ENCODE data around the gene KLK1. TPM values are rescaled to one million over a fixed set of nuclear protein-coding genes. Genes with fewer than 3 reads are reported as not detected.

KLK1 gene
- total and polyA plus RNA-seq, 4 donors, result 0.25 to 0.92 (median 0.83) TPM; not detected in 1

DNA sequence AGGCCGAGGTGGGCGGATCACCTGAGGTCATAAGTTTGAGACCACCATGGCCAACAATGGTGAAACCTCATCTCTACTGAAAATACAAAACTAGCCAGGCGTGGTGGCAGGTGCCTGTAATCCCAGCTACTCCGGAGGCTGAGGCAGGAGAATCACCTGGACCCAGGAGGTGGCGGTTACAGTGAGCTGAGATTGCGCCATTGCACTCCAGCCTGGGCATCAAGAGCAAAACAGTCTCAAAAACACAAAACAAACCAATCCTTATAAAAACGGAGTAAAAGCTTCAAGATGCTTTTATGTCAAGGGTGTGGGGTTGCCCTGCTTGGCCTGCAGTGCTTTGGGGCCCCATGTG is 26.2 kb downstream of the KLK1 start:
- H3K9ac ChIP-seq (ENCODE audit: insufficient read depth in 1 of 2, low read length in 2 of 2), result no peak overlapping the region
- no peak overlapping the region for H3K4me3 ChIP-seq
- peaks cover 4 to 33% (median 18%) of the 10 kb centered on the region in 4 donors for H3K36me3 ChIP-seq (ENCODE audit: control insufficient read depth in 4 of 4, insufficient read depth in 4 of 4, low read length in 4 of 4)
- no peak overlapping the region for H3K27ac ChIP-seq (ENCODE audit: low read depth in 1 of 2, low read length in 1 of 2)
- H3K9me3 ChIP-seq (ENCODE audit: control insufficient read depth in 4 of 4, insufficient read depth in 3 of 4, low read length in 3 of 4), result no peaks in the 10 kb centered on the region
- H3K4me1 ChIP-seq (ENCODE audit: control insufficient read depth in 5 of 5, insufficient read depth in 5 of 5, low read length in 5 of 5), result peaks cover 0 to 4% (median 0%) of the 10 kb centered on the region in 5 donors
- no peak for DNase-seq
- ATAC-seq (ENCODE audit: insufficient read depth, low FRiP score), result no peak
- WGBS, 2 donors, result 92 to 93% methylated on average over 7 of the region's 7 CpGs
- no peaks in the 10 kb centered on the region for H3K27me3 ChIP-seq (ENCODE audit: control insufficient read depth in 3 of 3, insufficient read depth in 3 of 3, low read length in 2 of 3)
- TF ChIP-seq, protein P1, sequence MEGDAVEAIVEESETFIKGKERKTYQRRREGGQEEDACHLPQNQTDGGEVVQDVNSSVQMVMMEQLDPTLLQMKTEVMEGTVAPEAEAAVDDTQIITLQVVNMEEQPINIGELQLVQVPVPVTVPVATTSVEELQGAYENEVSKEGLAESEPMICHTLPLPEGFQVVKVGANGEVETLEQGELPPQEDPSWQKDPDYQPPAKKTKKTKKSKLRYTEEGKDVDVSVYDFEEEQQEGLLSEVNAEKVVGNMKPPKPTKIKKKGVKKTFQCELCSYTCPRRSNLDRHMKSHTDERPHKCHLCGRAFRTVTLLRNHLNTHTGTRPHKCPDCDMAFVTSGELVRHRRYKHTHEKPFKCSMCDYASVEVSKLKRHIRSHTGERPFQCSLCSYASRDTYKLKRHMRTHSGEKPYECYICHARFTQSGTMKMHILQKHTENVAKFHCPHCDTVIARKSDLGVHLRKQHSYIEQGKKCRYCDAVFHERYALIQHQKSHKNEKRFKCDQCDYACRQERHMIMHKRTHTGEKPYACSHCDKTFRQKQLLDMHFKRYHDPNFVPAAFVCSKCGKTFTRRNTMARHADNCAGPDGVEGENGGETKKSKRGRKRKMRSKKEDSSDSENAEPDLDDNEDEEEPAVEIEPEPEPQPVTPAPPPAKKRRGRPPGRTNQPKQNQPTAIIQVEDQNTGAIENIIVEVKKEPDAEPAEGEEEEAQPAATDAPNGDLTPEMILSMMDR (IDR thresholded peaks at IDR 0.05; ENCODE audit: control extremely low read depth, extremely low read depth), result no peak

DNA sequence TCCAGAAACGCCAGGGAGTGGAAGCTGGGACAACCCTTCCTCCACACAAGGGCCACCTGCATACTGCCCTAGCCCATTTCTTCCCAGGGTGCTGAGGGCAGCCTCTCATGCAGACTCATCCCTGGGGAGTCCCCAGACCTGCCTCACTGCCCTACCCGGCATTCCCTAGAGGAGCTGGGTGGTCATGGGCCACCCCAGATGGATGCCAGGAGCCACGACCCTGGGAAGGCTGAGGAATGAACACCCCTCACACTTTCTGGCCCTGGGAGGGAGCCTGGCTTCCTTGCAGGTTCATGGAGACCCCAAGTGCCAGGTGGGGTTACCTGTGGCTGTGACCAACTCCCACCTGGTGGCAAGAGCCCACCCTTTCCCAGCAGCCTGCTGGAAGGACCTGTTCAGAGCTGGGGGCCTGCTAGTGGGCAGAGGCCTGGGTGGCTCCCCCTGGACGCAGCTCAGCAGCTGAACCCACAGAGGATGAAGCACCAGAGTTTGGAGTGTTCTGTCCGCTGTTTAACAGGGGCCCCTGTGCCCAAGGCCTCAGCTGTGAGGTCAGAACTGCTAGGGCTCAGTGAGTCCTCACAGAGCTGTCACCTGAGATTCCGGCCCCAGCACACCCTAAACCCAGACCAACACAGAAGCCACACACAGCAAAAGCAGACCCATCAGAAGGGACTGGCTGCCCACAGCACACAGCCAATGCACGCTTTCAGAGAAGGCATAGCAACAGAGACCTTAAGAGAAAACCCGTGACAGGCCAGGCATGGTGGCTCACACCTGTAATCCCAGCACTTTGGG is 26.8 kb downstream of the KLK1 start:
- no peak overlapping the region for H3K27ac ChIP-seq (ENCODE audit: low read depth in 1 of 2, low read length in 1 of 2)
- no peaks in the 10 kb centered on the region for H3K9me3 ChIP-seq (ENCODE audit: control insufficient read depth in 4 of 4, insufficient read depth in 3 of 4, low read length in 3 of 4)
- WGBS, 2 donors, result 86 to 92% methylated on average over 8 of the region's 8 CpGs
- no peak overlapping the region for H3K4me3 ChIP-seq
- ATAC-seq (ENCODE audit: insufficient read depth, low FRiP score) (no peak), DNase-seq (no peak)
- no peaks in the 10 kb centered on the region for H3K27me3 ChIP-seq (ENCODE audit: control insufficient read depth in 3 of 3, insufficient read depth in 3 of 3, low read length in 2 of 3)
- TF ChIP-seq, protein P1 (IDR thresholded peaks at IDR 0.05; ENCODE audit: control extremely low read depth, extremely low read depth), result no peak
- no peaks in the 10 kb centered on the region for H3K4me1 ChIP-seq (ENCODE audit: control insufficient read depth in 5 of 5, insufficient read depth in 5 of 5, low read length in 5 of 5)
- no peak overlapping the region for H3K9ac ChIP-seq (ENCODE audit: insufficient read depth in 1 of 2, low read length in 2 of 2)
- peaks cover 4 to 34% (median 16%) of the 10 kb centered on the region in 4 donors for H3K36me3 ChIP-seq (ENCODE audit: control insufficient read depth in 4 of 4, insufficient read depth in 4 of 4, low read length in 4 of 4)

DNA sequence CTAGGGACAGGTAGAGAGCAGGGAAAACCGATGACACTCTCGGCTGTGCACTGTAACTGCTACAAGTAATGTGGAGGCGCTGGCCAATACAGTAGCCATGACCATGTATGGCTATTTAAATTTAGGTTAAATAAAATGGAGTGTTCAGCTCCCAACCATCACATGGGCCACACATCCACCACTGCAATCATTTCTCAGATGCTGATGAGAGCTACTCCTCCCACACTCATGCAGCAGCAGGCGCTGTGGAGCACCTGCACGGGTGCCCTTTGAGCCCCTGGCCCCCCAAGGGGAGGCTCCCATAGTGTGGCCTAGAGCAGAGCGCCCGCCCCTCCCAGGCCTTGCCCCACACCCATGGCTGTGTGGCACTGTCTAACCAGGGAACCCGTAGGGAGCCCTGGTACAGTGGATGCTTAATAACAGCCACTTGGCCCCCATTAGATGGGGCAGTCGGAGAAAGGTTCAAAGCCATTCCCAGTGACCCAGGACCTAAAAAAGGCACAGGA is 27.4 kb downstream of the KLK1 start:
- WGBS, 2 donors, result 87 to 89% methylated on average over 9 of the region's 9 CpGs
- ATAC-seq (ENCODE audit: insufficient read depth, low FRiP score), result no peak
- TF ChIP-seq, protein P1 (IDR thresholded peaks at IDR 0.05; ENCODE audit: control extremely low read depth, extremely low read depth), result no peak

More for the DNA sequence above, 27.4 kb downstream of the KLK1 start:
- Histone ChIP-seq H3K27ac (ENCODE audit: low read depth in 1 of 2, low read length in 1 of 2) (no peak overlapping the region), H3K9ac (ENCODE audit: insufficient read depth in 1 of 2, low read length in 2 of 2) (no peak overlapping the region), H3K27me3 (ENCODE audit: control insufficient read depth in 3 of 3, insufficient read depth in 3 of 3, low read length in 2 of 3) (no peaks in the 10 kb centered on the region), H3K4me3 (no peak overlapping the region), H3K4me1 (ENCODE audit: control insufficient read depth in 5 of 5, insufficient read depth in 5 of 5, low read length in 5 of 5) (no peaks in the 10 kb centered on the region), H3K9me3 (ENCODE audit: control insufficient read depth in 4 of 4, insufficient read depth in 3 of 4, low read length in 3 of 4) (no peaks in the 10 kb centered on the region), H3K36me3 (ENCODE audit: control insufficient read depth in 4 of 4, insufficient read depth in 4 of 4, low read length in 4 of 4) (peaks cover 4 to 32% (median 16%) of the 10 kb centered on the region in 4 donors)
- DNase-seq, result no peak

Data from lung (tissue), 12 donors.